Activated CD8-positive, alpha-beta memory T cell treated with anti-CD3 and anti-CD28 coated beads, Interleukin-2, amount 50 U/mL, for 1 hour (primary cell): ENCODE data around the gene RYR3.

Experiments used
- DNase-seq: peaks from one replicate; pipeline ENCODE4 v3.0.0-alpha.2; 2020; ENCODE audit errors: extremely low read depth

The RYR3 gene

GRCh38 chr15:33382491-33382890, 71.7 kb downstream of the RYR3 start:
- no peak for DNase-seq

DNA sequence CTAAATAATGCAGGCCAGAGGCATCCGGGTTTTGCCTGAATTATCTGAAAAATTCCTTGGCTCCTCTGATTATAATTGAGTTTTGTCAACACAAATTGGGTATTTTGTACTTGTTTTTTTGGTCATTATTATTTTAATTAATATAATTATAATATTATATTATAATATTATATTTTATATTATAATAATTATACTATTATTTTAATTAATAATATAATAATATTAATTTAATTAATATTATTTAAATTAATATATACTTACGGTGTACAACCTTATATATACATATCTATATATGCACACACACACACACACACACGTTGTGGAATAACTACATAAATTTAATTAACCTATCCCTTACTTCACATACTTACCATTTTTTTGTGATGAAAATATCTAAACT, 73.5 kb downstream of the RYR3 start:
- no peak for DNase-seq

GRCh38 chr15:33392453-33392852, 81.7 kb downstream of the RYR3 start:
- no peak for DNase-seq

DNA sequence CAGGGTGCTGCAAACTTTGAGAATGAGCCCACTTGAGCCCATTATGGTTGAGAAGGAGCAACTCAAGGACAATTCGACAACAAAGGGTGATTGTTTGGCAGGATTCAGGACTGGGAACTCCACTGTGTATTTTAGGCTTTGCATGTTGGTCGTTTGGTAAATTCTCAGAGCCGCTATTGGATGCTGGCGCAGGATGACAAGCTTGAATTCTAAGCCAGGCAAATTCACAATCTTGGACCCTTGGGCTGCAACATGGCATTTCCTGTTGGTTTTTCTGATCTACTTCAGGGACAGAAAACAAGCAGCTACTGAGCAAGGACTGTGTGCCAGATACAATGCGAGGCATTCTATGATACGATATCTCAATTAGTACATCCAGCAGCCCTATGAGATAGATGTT, 82.8 kb downstream of the RYR3 start:
- no peak for DNase-seq

DNA sequence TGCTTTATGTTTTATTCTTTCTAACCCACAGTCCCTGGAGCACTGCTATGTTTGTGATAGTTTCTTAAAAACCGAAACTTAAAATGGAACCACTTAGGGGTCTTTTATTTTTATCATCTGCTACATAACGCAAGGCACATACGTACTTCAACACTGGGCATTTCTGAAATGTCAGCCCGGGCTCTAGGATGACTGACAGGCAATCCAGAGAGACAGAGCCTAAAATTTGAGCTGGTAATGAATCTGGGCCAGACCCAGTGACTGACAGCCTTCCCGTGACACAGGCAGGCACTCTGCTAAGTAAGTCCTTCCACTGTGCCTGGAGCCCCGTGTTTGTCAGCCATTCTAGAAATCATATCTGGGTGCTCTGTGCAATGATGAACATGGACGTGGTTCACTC, 84.6 kb downstream of the RYR3 start:
- no peak for DNase-seq

- no peak for DNase-seq
Observed at GRCh38 chr15:33395846-33396245, 85.1 kb downstream of the RYR3 start.

GRCh38 chr15:33396475-33396874, 85.7 kb downstream of the RYR3 start:
- no peak for DNase-seq

DNA sequence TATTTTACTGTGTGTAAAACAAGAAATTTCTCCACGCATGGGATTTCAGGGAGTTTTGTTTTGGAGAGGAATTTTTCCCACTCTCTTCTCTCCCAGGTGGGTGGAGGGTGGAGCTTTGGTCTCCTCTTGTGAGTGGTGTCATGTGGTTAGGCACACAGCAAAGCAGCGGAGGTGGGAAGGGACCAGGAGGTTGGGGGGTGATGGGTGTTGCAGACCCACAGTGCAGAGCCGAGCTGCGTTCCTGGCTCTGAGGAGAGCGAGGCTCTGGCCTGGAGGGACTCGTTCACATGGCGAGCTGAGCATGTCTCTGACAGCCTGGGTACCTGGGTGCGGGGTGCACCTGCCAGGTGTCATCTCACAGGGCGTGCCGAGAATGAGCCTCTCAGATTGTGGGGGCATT, 87.8 kb downstream of the RYR3 start:
- DNase-seq = no peak

DNA sequence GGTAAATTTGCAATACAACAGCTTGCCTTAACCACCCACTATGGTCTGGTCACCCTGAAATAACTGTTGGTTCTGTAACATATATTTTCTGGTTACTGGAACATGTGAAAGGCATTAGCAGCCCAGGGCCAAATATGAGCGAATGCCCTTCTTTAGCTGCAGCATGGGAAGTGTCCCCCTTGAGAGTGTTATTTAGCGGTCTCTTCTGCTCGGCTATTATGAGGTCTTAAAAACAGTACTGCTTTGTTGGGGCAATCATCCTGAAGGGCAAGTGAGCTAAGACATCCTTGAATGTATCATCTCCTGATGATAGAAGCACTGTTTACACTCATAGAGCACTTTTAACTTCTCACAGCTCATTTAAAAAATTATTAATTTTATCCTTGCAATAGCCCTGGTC, 90.2 kb downstream of the RYR3 start:
- no peak for DNase-seq

DNA sequence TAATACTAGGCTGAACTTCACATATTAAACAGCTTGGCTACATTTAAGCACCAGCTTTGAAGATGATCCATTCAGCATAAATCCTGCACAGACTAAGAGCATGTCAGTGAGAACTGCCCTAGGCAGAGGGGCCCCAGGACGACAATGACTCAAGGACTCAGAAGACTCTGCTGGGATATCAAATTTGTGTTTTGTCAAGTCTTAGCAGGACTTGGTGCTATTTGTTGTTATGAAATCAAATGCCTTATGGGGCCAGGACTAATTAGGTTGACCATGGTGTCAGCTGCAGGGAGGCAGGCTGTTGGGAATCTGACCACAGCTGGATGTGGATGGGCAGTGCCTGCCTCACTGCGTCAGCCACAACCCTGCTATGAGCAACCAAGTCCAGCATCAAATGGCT, 91.8 kb downstream of the RYR3 start:
- no peak for DNase-seq

- no peak for DNase-seq
Observed at GRCh38 chr15:33405096-33405495, 94.3 kb downstream of the RYR3 start.

DNA sequence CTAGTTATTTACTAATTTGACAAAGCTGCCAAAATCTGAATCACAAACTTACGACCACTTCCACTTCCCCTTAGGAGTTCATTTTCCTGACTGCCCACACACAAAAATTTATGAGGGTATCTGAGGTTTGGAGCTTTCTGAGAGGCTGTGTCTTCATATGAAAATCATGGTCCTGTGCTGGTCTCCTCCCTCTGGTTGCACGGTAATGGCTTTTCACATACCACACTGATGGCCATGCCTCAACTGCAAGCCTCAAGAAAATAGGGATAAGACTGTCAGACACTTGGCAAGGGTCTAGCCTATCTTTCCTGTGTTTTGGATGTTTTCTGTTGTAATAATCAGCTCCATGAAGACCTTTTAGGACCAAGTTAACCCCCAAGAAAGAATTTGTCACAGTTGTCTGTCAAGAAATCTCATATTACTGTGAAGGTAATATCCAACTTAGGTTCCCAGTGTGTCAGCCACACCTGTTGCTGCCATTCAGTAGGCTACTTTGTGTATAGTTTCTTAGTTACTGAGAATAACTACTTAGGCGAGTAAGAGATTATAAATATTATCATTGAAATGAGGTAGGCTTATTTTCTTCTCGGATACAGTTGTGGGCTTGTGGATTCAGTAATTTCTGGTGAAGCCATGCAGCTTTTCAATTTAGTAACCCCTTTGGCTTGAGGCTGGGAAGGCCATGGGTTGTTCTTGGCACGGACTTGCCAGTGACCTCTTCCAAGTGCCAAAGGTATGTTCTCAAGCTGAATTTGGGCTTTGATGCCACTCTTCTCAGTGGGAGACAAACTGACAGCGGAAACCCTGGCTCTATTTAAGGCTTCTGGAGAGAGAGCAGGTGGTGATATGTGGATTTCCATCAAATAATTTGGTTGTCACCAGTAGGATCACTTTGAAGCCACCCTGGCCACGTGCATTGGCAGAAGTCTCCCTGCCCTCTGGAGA, 101.1 kb downstream of the RYR3 start:
- DNase-seq = no peak

GRCh38 chr15:33419701-33420100, 108.9 kb downstream of the RYR3 start:
- no peak for DNase-seq

GRCh38 chr15:33424025-33424424, 113.3 kb downstream of the RYR3 start:
- no peak for DNase-seq

- DNase-seq = no peak
Observed at GRCh38 chr15:33425142-33425541, 114.4 kb downstream of the RYR3 start.

DNA sequence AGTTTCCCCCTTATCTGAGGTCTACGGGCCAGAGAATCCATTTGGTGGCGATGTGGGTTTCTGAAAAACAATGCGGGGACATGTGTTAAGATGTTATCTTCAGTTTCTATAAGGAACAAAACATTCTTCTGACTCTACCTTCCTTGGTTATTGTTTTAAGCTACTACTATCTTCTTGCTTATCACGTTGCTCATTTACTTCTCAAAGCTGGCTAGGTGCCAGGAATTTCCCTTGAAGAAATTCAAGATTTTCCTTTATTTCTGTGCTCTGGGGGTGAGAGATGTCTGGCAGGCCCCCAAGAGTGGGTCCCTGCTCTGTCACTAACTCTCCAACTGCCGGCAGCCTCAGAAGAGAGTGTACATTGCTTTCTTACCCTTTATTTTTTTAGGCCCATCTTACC, 119.8 kb downstream of the RYR3 start:
- no peak for DNase-seq

DNA sequence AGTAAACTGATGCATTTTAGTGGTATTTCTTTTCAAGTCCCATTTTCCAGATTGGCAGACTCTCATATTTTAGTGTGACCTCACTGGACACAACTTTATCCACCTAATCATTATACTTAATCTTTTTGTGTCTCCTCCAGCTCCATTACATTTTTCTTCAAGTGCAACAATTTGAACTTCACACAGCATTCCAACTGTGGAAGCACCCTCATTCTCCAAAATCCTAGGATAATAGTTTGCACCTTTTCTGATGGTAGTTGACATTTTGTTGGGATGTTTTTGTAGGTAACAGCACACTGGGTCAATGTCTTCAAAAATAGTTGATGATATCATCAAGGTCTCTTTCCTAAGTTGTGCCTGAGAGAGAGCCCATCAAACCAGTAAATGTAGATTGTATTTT, 123.1 kb downstream of the RYR3 start:
- no peak for DNase-seq

- DNase-seq = no peak
Observed at GRCh38 chr15:33438396-33438795, 127.6 kb downstream of the RYR3 start.

GRCh38 chr15:33440900-33441299, 130.1 kb downstream of the RYR3 start:
- DNase-seq = no peak

GRCh38 chr15:33442449-33442848, 131.7 kb downstream of the RYR3 start:
- no peak for DNase-seq

- no peak for DNase-seq
Observed at GRCh38 chr15:33443708-33444107, 132.9 kb downstream of the RYR3 start.

GRCh38 chr15:33445984-33446383, 135.2 kb downstream of the RYR3 start:
- DNase-seq = no peak

GRCh38 chr15:33448151-33448550, 137.4 kb downstream of the RYR3 start:
- DNase-seq = no peak
